ENCODE measurements around the gene ITGAD. TPM values are rescaled to one million over a fixed set of nuclear protein-coding genes. Genes with fewer than 3 reads are reported as not detected.
"Not testable (repeated sequence)": the region's sequence is repeated elsewhere in the genome, so short reads cannot be mapped to it uniquely, and the experiment has no call there.

Gene ITGAD
- total and polyA plus RNA-seq, 2 experiments from 2014 or later: not detected

DNA sequence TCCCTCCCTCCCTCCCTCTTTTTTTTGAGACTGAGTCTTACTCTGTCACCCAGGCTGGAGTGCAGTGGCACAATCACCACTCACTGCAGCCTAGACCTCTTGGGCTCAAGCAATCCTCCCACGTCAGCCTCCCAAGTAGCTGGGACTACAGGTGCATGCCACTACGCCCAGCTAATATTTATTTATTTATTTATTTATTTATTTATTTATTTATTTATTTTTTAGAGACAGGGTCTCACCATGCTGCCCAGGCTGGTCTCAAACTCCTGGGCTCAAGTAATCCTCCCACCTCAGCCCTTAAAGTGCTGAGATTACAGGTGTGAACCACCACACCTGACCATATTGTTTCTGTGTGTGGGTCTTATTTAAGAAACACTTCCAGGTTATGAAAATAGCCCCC, 23.9 kb downstream of the ITGAD start:
- not testable (repeated sequence) for H2AFZ ChIP-seq; H3K27ac Mint-ChIP-seq; H3K27me3 Mint-ChIP-seq (ENCODE audit: insufficient read depth, low read depth, poor library complexity); ATAC-seq; H3K9me3 Mint-ChIP-seq; H3K36me3 Mint-ChIP-seq (ENCODE audit: low read depth); H3F3A ChIP-seq (replicated peaks; ENCODE audit: low read depth); H3K79me2 ChIP-seq (replicated peaks; ENCODE audit: insufficient read depth); H3K9me2 ChIP-seq (ENCODE audit: insufficient read depth); H3K4me1 Mint-ChIP-seq; H3K36me3 ChIP-seq (ENCODE audit: insufficient read depth); H3K4me3 ChIP-seq; H3K27ac ChIP-seq (ENCODE audit: low read depth); H4K20me1 ChIP-seq (replicated peaks; ENCODE audit: insufficient read depth); H3K4me2 ChIP-seq; H3K4me1 ChIP-seq (ENCODE audit: insufficient read depth); DNase-seq (ENCODE audit: low spot score); H3K27me3 ChIP-seq (ENCODE audit: insufficient read depth); H3K4me3 Mint-ChIP-seq

DNA sequence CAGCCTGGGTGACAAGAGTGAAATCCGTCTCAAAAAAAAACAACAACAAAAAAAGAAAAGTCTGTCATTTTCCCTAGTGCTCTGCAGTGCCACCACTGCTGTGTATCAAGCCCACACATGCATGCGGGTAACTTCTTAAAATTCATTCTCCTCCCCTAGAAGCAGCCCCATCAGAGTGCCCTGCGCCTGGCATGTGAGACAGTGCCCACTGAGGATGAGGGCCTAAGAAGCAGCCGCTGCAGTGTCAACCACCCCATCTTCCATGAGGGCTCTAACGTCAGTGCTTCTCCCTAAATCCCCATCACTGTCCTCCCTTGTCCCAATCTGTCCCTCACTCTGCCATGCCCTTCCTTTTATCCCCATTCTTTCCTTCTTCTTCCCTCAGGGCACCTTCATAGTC, 24.8 kb downstream of the ITGAD start:
- Mint-ChIP-seq H3K27me3 (ENCODE audit: insufficient read depth, low read depth, poor library complexity) (peaks cover 7% of the 10 kb centered on the region), H3K27ac (no peak overlapping the region)
- H2AFZ ChIP-seq: no peak overlapping the region
- TF ChIP-seq ZNF331 (CRISPR knock-in tag; IDR thresholded peaks at IDR 0.05; ENCODE audit: low read depth): no peak
- TF ChIP-seq JUNB (IDR thresholded peaks at IDR 0.05; ENCODE audit: unreplicated experiment): no peak
- no peak for TF ChIP-seq STAT1 (IDR thresholded peaks at IDR 0.05; ENCODE audit: unreplicated experiment)
- TF ChIP-seq, protein P1, sequence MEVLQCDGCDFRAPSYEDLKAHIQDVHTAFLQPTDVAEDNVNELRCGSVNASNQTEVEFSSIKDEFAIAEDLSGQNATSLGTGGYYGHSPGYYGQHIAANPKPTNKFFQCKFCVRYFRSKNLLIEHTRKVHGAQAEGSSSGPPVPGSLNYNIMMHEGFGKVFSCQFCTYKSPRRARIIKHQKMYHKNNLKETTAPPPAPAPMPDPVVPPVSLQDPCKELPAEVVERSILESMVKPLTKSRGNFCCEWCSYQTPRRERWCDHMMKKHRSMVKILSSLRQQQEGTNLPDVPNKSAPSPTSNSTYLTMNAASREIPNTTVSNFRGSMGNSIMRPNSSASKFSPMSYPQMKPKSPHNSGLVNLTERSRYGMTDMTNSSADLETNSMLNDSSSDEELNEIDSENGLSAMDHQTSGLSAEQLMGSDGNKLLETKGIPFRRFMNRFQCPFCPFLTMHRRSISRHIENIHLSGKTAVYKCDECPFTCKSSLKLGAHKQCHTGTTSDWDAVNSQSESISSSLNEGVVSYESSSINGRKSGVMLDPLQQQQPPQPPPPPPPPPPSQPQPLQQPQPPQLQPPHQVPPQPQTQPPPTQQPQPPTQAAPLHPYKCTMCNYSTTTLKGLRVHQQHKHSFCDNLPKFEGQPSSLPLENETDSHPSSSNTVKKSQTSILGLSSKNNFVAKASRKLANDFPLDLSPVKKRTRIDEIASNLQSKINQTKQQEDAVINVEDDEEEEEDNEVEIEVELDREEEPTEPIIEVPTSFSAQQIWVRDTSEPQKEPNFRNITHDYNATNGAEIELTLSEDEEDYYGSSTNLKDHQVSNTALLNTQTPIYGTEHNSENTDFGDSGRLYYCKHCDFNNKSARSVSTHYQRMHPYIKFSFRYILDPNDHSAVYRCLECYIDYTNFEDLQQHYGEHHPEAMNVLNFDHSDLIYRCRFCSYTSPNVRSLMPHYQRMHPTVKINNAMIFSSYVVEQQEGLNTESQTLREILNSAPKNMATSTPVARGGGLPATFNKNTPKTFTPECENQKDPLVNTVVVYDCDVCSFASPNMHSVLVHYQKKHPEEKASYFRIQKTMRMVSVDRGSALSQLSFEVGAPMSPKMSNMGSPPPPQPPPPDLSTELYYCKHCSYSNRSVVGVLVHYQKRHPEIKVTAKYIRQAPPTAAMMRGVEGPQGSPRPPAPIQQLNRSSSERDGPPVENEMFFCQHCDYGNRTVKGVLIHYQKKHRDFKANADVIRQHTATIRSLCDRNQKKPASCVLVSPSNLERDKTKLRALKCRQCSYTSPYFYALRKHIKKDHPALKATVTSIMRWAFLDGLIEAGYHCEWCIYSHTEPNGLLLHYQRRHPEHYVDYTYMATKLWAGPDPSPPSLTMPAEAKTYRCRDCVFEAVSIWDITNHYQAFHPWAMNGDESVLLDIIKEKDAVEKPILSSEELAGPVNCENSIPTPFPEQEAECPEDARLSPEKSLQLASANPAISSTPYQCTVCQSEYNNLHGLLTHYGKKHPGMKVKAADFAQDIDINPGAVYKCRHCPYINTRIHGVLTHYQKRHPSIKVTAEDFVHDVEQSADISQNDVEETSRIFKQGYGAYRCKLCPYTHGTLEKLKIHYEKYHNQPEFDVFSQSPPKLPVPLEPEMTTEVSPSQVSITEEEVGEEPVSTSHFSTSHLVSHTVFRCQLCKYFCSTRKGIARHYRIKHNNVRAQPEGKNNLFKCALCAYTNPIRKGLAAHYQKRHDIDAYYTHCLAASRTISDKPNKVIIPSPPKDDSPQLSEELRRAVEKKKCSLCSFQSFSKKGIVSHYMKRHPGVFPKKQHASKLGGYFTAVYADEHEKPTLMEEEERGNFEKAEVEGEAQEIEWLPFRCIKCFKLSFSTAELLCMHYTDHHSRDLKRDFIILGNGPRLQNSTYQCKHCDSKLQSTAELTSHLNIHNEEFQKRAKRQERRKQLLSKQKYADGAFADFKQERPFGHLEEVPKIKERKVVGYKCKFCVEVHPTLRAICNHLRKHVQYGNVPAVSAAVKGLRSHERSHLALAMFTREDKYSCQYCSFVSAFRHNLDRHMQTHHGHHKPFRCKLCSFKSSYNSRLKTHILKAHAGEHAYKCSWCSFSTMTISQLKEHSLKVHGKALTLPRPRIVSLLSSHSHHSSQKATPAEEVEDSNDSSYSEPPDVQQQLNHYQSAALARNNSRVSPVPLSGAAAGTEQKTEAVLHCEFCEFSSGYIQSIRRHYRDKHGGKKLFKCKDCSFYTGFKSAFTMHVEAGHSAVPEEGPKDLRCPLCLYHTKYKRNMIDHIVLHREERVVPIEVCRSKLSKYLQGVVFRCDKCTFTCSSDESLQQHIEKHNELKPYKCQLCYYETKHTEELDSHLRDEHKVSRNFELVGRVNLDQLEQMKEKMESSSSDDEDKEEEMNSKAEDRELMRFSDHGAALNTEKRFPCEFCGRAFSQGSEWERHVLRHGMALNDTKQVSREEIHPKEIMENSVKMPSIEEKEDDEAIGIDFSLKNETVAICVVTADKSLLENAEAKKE (CRISPR knock-in tag; IDR thresholded peaks at IDR 0.05): no peak
- TF ChIP-seq EZH2phosphoT487 (IDR thresholded peaks at IDR 0.05; ENCODE audit: unreplicated experiment): no peak
- TF ChIP-seq, protein P2, sequence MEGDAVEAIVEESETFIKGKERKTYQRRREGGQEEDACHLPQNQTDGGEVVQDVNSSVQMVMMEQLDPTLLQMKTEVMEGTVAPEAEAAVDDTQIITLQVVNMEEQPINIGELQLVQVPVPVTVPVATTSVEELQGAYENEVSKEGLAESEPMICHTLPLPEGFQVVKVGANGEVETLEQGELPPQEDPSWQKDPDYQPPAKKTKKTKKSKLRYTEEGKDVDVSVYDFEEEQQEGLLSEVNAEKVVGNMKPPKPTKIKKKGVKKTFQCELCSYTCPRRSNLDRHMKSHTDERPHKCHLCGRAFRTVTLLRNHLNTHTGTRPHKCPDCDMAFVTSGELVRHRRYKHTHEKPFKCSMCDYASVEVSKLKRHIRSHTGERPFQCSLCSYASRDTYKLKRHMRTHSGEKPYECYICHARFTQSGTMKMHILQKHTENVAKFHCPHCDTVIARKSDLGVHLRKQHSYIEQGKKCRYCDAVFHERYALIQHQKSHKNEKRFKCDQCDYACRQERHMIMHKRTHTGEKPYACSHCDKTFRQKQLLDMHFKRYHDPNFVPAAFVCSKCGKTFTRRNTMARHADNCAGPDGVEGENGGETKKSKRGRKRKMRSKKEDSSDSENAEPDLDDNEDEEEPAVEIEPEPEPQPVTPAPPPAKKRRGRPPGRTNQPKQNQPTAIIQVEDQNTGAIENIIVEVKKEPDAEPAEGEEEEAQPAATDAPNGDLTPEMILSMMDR (conservative IDR thresholded peaks at IDR 0.05; ENCODE audit: low read depth in 2 of 2): no peak
- TF ChIP-seq EZH2 (IDR thresholded peaks at IDR 0.05; ENCODE audit: low read depth, unreplicated experiment): no peak
- TF ChIP-seq, protein P3, sequence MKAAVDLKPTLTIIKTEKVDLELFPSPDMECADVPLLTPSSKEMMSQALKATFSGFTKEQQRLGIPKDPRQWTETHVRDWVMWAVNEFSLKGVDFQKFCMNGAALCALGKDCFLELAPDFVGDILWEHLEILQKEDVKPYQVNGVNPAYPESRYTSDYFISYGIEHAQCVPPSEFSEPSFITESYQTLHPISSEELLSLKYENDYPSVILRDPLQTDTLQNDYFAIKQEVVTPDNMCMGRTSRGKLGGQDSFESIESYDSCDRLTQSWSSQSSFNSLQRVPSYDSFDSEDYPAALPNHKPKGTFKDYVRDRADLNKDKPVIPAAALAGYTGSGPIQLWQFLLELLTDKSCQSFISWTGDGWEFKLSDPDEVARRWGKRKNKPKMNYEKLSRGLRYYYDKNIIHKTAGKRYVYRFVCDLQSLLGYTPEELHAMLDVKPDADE (IDR thresholded peaks at IDR 0.05): no peak
- TF ChIP-seq ZNF114 (CRISPR knock-in tag; IDR thresholded peaks at IDR 0.05): no peak
- no peak for TF ChIP-seq POLR2AphosphoS5 (IDR thresholded peaks at IDR 0.05; ENCODE audit: low read depth)
- no peak for TF ChIP-seq NANOG (IDR thresholded peaks at IDR 0.05; ENCODE audit: borderline replicate concordance)
- TF ChIP-seq CREB1 (CRISPR knock-in tag; IDR thresholded peaks at IDR 0.05; ENCODE audit: low read depth): no peak

More for the DNA sequence above, 24.8 kb downstream of the ITGAD start:
- Histone ChIP-seq H3K27me3 (ENCODE audit: insufficient read depth) (no peaks in the 10 kb centered on the region), H3K4me2 (no peak overlapping the region), H3K79me2 (replicated peaks; ENCODE audit: insufficient read depth) (no peaks in the 10 kb centered on the region), H3K4me1 (ENCODE audit: insufficient read depth) (no peaks in the 10 kb centered on the region), H3K27ac (ENCODE audit: low read depth) (no peak overlapping the region), H3K4me3 (no peak overlapping the region), H4K20me1 (replicated peaks; ENCODE audit: insufficient read depth) (no peaks in the 10 kb centered on the region), H3F3A (replicated peaks; ENCODE audit: low read depth) (no peaks in the 10 kb centered on the region), H3K9me2 (ENCODE audit: insufficient read depth) (no peaks in the 10 kb centered on the region), H3K36me3 (ENCODE audit: insufficient read depth) (no peaks in the 10 kb centered on the region)
- DNase-seq (ENCODE audit: low spot score): no peak
- H3K36me3 Mint-ChIP-seq (ENCODE audit: low read depth): no peaks in the 10 kb centered on the region; the same call in 2 of the 3 replicates
- ATAC-seq: no peak
- H3K9me3 Mint-ChIP-seq: peaks cover 2% of the 10 kb centered on the region; the same call in 2 of the 3 replicates
- H3K4me1 Mint-ChIP-seq: no peaks in the 10 kb centered on the region
- no peak overlapping the region for H3K4me3 Mint-ChIP-seq

All from GM23338 (cell line).